GM12878 (cell line): ENCODE data around the gene NRBP1. TPM values are rescaled to one million over a fixed set of nuclear protein-coding genes. Genes with fewer than 3 reads are reported as not detected.

ENCODE experiments used
- ATAC-seq: fragments of 200-7000 bp; cut with Tn5 transposase; 3 replicates; pipeline ENCODE4 v1.9.1; 2020; ENCODE audit warnings: mild to moderate bottlenecking, moderate library complexity
- BruUV-seq: library from RNA; stranded (reverse); fragments of 400-500 nt; replicated peaks from 2 replicates; lab custom pipeline; 2021; lab: Mats Ljungman, UMichigan
- CTCF ChIA-PET: fragments of 300-600 bp; sonication (Branson Sonifier 250); formaldehyde crosslinking; extraction: SDS; loops from one replicate; lab custom pipeline; 2021; ENCODE audit warnings: inconsistent platforms; lab: Yijun Ruan, JAX
- POLR2A ChIA-PET: fragments of 350-600 bp; formaldehyde crosslinking; extraction: SDS; loops from one replicate; lab custom pipeline; 2021; ENCODE audit warnings: inconsistent platforms; lab: Charles Lee
- RAD21 ChIA-PET: fragments of 300-600 bp; sonication (Branson Sonifier 250); formaldehyde crosslinking; loops from one replicate; lab custom pipeline; 2023; ENCODE audit warnings: antibody characterized with exemption; ENCODE audit not compliant: unreplicated experiment; lab: Charles Lee
- SMC1A ChIA-PET: fragments of 300-600 bp; sonication (Branson Sonifier 250); formaldehyde crosslinking; loops from one replicate; lab custom pipeline; 2023; ENCODE audit not compliant: unreplicated experiment, uncharacterized antibody; lab: Charles Lee
- DNase-seq: peaks from one replicate; pipeline ENCODE4 v3.0.0-alpha.2; 2011; ENCODE audit warnings: low read depth, low spot score
- FAIRE-seq: peaks from 3 replicates; lab custom pipeline; 2011; peaks lifted over from hg19 to GRCh38; lab: Jason Lieb, UNC
- H2AFZ ChIP-seq: 2 replicates; pipeline ENCODE4 v1.6.0; 2011; ENCODE audit warnings: low read depth, low read length, control low read depth; ENCODE audit not compliant: control insufficient read depth
- H3K27ac ChIP-seq: 2 replicates; pipeline ENCODE4 v1.5.1; 2011; ENCODE audit warnings: control low read depth; ENCODE audit not compliant: control insufficient read depth, insufficient read depth
- H3K27me3 ChIP-seq, 2 experiments: replicated peaks in 1 of 2; 2 replicates each; pipeline versions ENCODE4 v1.6.0 to v1.6.1; 2011; ENCODE audit warnings: low read length in 1 of 2; ENCODE audit not compliant: control insufficient read depth in 2 of 2, insufficient read depth in 2 of 2
- H3K36me3 ChIP-seq, 2 experiments: 2 replicates each; pipeline ENCODE4 v1.5.1; 2011; ENCODE audit warnings: low read length in 1 of 2; ENCODE audit not compliant: control insufficient read depth in 2 of 2, insufficient read depth in 2 of 2
- H3K4me1 ChIP-seq: 2 replicates; pipeline ENCODE4 v1.6.1; 2011; ENCODE audit warnings: mild to moderate bottlenecking, low read length, moderate library complexity, mixed read lengths; ENCODE audit not compliant: control insufficient read depth, insufficient read depth
- H3K4me2 ChIP-seq: 2 replicates; pipeline ENCODE4 v1.6.0; 2011; ENCODE audit warnings: control low read depth; ENCODE audit not compliant: control insufficient read depth, insufficient read depth
- H3K4me3 ChIP-seq: fragments of 200-600 bp; sonication (generic); 2 replicates; pipeline ENCODE4 v1.5.1; 2016
- H3K79me2 ChIP-seq: 2 replicates; pipeline ENCODE4 v1.6.0; 2011; ENCODE audit warnings: low read length; ENCODE audit not compliant: control insufficient read depth, insufficient read depth
- H3K9ac ChIP-seq: 2 replicates; pipeline ENCODE4 v1.8.0; 2011; ENCODE audit warnings: low read length, control low read depth, mixed read lengths; ENCODE audit not compliant: control insufficient read depth, insufficient read depth
- H3K9me3 ChIP-seq: replicated peaks from 3 replicates; pipeline ENCODE4 v1.5.1; 2011; ENCODE audit warnings: mild to moderate bottlenecking, low read length; ENCODE audit not compliant: control insufficient read depth, insufficient read depth
- H4K20me1 ChIP-seq: 2 replicates; pipeline ENCODE4 v1.6.0; 2011; ENCODE audit not compliant: control insufficient read depth, insufficient read depth
- BACH1 ChIP-seq: fragments of 450-650 bp; IDR thresholded peaks from 2 replicates; pipeline ENCODE4 v1.6.1; 2017; ENCODE audit warnings: mild to moderate bottlenecking, borderline replicate concordance
- NFIC ChIP-seq: IDR thresholded peaks from 2 replicates; pipeline ENCODE4 v1.6.1; 2012; ENCODE audit warnings: low read depth, mild to moderate bottlenecking, inconsistent platforms, low read length, moderate library complexity
- TAF1 ChIP-seq: IDR thresholded peaks from 2 replicates; pipeline ENCODE4 v1.6.1; 2011; ENCODE audit warnings: mild to moderate bottlenecking, low read depth, low read length, borderline replicate concordance
- WGBS: methylation state at CpG from one replicate; pipeline ENCODE4 v1.1.6; 2016; ENCODE audit warnings: low lambda C conversion rate; ENCODE audit not compliant: insufficient replicate concordance, insufficient coverage; ENCODE audit errors: missing lambda C conversion rate; 5-methylcytosine and 5-hydroxymethylcytosine counted together
- in situ Hi-C: fragments of 300-500 bp; cut with MboI; formaldehyde crosslinking; loops from 9 replicates; pipeline ENCODE4 v1.14.3; 2018; ENCODE audit warnings: mixed read lengths
- intact Hi-C: fragments of 100-400 bp; cut with micrococcal nuclease; formaldehyde crosslinking; loops from one replicate; pipeline ENCODE4 v1.14.2; 2022; ENCODE audit not compliant: unreplicated experiment
- polyA plus RNA-seq, 11 experiments: library from polyadenylated mRNA; depleted of rRNA in 4 of 11; unstranded in 6 of 11; stranded (reverse) in 5 of 11; fragments of >200 nt; fragmentation: Nextera tagmentation in 4 of 11; fragmentation: Illumina TruSeq in 1 of 11; extraction: Ambion mirVana in 4 of 11; extraction: Trizol in 1 of 11; gene quantifications; 1 replicate in 1 of 11; 2 replicates in 10 of 11; pipeline versions ENCODE4 v1.2.1 to v1.2.3, GENCODE V29; 2011 to 2016; ENCODE audit warnings: inconsistent platforms in 2 of 11, missing spikeins in 2 of 11, low read depth in 1 of 11
- total RNA-seq, 4 experiments: library from RNA; depleted of rRNA in 3 of 4; stranded (reverse); fragments of >200 nt in 3 of 4; fragmentation: Illumina TruSeq in 1 of 4; extraction: Trizol in 1 of 4; gene quantifications; 2 replicates each; pipeline versions ENCODE4 v1.2.1 to v1.2.3, GENCODE V29; 2013 to 2021
- TF ChIP-seq, protein P1 (sequence below): fragments of 450-650 bp; IDR thresholded peaks from 2 replicates; pipeline ENCODE4 v1.6.1; 2018; ENCODE audit warnings: mild to moderate bottlenecking, low read depth, moderate library complexity; ENCODE audit not compliant: partially characterized antibody
- TF ChIP-seq, protein P2 (sequence below): IDR thresholded peaks from 2 replicates; pipeline ENCODE4 v1.6.1; 2012; ENCODE audit warnings: low read depth, low read length, improper control_type of control experiment

The NRBP1 gene
- total and polyA plus RNA-seq, 10 of the 15 experiments (the other 5 are each of a cell fraction or from before 2014, with no cell fraction given) = 5.7 to 136 (median 66.1) TPM

DNA sequence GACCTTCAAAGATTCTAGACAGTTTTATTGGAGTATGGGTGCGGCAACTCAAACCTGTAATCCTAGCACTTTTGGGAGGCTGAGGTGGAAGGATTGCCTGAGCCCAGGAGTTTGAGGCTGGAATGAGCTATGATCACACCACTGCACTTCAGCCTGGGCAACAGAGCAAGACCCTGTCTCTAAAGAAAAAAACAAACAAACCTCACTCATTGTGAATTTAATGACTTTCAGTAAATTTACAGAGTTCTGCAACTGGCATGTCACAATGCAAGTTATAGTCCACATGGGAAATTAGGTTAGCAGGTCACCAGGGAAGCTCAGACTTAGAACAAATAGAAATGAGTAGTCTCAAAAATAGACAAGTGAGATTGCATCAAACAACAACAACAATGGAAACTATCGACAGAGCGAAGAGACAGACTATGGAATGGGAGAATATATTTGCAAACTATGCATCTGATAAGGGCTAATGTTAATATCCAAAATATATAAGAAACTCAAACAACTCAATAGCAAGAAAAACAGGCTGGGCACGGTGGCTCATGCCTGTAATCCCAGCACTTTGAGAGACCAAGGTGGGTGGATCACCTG, 6.7 kb upstream of the NRBP1 start:
- Histone ChIP-seq H3K4me3 (no peak overlapping the region), H3K27me3 (no peaks in the 10 kb centered on the region), H3K79me2 (no peaks in the 10 kb centered on the region), H3K4me1 (no peaks in the 10 kb centered on the region), H3K27ac (no peak overlapping the region), H3K4me2 (no peak overlapping the region), H3K9me3 (no peaks in the 10 kb centered on the region), H3K36me3 (no peaks in the 10 kb centered on the region), H3K9ac (no peak overlapping the region), H4K20me1 (no peaks in the 10 kb centered on the region), H2AFZ (no peak overlapping the region)
- WGBS = 89% methylated on average over 4 of the region's 4 CpGs
- no peak for TF ChIP-seq NFIC
- no peak for TF ChIP-seq TAF1
- TF ChIP-seq, protein P1, sequence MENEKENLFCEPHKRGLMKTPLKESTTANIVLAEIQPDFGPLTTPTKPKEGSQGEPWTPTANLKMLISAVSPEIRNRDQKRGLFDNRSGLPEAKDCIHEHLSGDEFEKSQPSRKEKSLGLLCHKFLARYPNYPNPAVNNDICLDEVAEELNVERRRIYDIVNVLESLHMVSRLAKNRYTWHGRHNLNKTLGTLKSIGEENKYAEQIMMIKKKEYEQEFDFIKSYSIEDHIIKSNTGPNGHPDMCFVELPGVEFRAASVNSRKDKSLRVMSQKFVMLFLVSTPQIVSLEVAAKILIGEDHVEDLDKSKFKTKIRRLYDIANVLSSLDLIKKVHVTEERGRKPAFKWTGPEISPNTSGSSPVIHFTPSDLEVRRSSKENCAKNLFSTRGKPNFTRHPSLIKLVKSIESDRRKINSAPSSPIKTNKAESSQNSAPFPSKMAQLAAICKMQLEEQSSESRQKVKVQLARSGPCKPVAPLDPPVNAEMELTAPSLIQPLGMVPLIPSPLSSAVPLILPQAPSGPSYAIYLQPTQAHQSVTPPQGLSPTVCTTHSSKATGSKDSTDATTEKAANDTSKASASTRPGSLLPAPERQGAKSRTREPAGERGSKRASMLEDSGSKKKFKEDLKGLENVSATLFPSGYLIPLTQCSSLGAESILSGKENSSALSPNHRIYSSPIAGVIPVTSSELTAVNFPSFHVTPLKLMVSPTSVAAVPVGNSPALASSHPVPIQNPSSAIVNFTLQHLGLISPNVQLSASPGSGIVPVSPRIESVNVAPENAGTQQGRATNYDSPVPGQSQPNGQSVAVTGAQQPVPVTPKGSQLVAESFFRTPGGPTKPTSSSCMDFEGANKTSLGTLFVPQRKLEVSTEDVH = no peak
- TF ChIP-seq, protein P2, sequence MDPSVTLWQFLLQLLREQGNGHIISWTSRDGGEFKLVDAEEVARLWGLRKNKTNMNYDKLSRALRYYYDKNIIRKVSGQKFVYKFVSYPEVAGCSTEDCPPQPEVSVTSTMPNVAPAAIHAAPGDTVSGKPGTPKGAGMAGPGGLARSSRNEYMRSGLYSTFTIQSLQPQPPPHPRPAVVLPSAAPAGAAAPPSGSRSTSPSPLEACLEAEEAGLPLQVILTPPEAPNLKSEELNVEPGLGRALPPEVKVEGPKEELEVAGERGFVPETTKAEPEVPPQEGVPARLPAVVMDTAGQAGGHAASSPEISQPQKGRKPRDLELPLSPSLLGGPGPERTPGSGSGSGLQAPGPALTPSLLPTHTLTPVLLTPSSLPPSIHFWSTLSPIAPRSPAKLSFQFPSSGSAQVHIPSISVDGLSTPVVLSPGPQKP = no peak
- no peak for TF ChIP-seq BACH1
- ChIA-PET RAD21 (no interaction called here), POLR2A (no interaction called here), CTCF (interaction anchor here (0.7 to 1.4 kb wide), 3 partner anchors 12 to 262 kb away, joined by 4 to 5 read pairs (median 4); partner anchors contain the start of gene PPM1G), SMC1A (interaction anchor here (0.9 to 1.5 kb wide), 2 partner anchors 8 to 12 kb away, joined by 3 to 4 read pairs; partner anchors contain the start of gene PPM1G)
- no peak for DNase-seq
- in situ Hi-C loops = no loop called here
- ATAC-seq = no peak
- BruUV-seq = no TSS peak
- no peak for FAIRE-seq
- intact Hi-C loops = no loop called here
